Renal cortex interstitium (tissue), 11 donors: ENCODE results near the gene APOBEC4. TPM values are rescaled to one million over a fixed set of nuclear protein-coding genes. Genes with fewer than 3 reads are reported as not detected.
"Not testable (repeated sequence)": the region's sequence is repeated elsewhere in the genome, so short reads cannot be mapped to it uniquely, and the experiment has no call there.

Experiments used
- DNase-seq, 11 donors: peaks; one replicate each; pipeline ENCODE4 v3.0.0-alpha.2; 2013; ENCODE audit warnings: low read depth in 9 of 11, low spot score in 4 of 11; ENCODE audit errors: extremely low read depth in 1 of 11
- polyA plus RNA-seq, 3 donors: library from polyadenylated mRNA; unstranded; fragments of 120-200 nt; gene quantifications; one replicate each; pipeline ENCODE4 v1.2.1, GENCODE V29; 2013; ENCODE audit not compliant: insufficient read length in 3 of 3

Gene APOBEC4
- polyA plus RNA-seq, 3 donors: not detected

DNA sequence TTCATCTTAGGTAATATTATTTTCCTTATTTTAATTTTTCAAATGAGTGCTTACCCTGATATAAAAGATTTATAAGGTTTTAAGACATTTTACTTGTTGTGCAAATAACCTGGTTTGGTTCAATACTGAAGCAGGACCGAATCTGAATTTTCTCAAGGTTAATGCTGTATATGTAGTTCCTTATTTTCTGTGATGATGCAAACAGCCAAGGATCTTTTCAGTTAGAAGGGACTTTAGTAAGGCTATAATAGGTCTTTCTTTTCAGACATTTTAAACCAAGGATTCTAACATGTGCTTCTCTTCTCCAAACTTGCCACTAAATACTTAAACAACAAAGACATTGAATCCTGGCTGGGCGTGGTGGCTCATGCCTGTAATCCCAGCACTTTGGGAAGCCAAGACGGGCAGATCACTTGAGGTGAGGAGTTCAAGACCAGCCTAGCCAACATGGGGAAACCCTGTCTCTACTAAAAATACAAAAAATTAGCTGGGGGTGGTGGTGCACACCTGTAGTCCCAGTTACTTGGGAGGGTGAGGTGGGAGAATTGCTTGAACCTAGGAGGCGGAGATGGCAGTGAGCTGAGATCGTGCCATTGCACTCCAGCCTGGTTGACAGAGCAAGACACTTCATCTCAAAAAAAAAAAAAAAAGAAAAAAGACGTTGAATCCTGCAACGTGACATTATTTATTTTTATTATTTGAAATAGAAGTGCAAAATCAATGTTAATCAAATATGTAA lies 14.3 kb downstream of the APOBEC4 start:
- no peak for DNase-seq

DNA sequence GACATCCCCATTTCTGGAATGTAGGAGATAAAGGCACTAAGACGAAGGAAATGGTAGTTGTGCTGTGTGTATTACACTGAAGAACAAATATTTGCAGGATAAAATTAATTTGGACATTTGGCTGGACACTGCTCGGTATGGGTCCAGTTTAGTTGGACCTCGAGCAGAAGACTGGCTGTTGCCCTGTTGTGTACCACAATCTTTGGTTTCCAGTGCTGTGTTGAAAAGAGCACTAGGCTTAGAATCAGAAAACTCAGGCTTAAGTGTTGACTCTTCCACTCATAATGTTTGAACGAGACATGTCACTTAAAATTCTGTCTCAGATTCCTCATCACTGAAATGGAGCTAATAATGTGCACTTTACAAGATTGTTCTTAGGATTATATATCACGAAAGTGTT lies 16.3 kb downstream of the APOBEC4 start:
- no peak for DNase-seq

DNA sequence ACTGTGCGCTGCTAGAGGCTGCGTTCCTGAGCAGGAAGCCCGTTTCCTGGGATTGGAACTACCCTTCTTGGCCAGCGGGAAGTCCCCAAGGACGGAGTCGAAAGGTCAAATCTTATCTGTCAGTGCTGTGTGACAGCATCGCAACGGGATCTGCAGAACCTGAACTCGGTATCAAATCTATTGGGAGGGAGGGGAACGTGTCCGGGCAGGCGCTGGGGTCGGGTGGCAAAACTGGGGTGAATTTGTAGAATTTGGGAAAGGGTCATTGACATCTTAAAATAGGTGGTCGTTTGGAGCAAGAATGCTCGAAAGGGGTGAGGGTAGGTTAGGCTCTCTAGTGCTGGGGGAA lies 16.8 kb downstream of the APOBEC4 start:
- no peak for DNase-seq

DNA sequence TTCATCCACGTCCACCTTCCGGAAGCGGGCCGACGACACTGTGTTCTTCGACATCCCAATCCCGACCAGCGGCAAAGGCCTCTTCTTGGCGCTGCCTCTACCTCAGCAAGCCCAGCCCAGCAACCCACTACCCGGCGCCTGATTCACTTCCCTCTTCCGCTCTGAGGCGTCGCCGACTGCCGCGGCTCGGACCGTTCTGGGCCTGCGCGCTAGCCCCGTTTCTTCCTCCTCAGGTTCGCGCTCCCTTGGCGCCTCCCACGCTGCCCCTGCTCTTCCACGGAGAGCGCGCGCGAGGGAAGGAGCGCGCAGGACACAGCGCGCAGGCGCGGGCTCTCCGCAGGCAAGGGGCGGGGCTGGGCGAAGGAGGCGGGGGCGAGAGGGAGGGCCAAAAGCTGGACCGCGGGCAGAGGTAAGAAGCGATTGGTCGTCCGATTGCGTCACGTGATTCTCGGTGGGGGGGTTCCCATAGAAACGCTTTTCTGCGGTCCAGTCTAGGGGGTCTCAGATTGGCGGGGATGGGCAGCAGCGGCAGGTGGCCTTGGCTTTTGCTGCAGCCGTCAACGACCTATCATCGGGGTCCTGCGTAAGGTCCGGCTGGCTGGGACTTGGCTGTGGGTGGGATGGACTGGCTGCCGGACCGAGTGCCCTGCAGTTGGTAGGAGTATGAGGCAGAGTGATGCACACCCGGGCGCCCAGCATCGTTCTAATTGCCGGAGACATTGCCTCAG lies 17.3 kb downstream of the APOBEC4 start, which contains the start of gene ARPC5:
Gene ARPC5 (minus strand): TSS at position 178 of the 728 bp plus-strand sequence. CDS start 124 bp downstream, at position 54.
- peak; percentile 88 to 97 (median 95) for DNase-seq

DNA sequence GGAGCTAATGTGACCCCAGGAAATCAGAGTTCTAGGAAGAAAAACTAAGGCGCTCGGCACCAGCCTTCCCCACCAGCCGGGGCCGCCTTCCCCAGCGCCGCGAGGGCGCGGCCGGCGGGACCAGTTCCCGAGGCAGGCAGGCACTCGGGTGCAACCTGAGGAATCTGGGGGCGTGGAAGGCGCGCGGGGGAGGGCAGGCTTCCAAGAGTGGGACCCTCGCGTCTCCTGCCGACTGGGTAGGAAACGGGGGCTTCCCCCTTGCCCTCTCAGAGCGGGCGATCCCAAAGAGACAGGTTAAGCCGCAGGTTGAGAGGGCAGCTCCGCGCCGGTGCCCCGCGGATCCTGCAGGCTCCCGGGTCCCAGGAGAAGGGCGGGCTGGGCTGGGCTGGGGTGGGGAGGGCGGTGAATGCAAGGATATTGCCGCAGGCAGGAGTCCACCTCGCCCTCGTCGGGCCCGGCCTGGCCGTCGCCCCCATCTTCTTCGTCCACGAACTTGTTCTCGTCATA lies 18.0 kb downstream of the APOBEC4 start:
- DNase-seq: peak in 3 of 11 donors; percentile 19 to 39 (median 21)

DNA sequence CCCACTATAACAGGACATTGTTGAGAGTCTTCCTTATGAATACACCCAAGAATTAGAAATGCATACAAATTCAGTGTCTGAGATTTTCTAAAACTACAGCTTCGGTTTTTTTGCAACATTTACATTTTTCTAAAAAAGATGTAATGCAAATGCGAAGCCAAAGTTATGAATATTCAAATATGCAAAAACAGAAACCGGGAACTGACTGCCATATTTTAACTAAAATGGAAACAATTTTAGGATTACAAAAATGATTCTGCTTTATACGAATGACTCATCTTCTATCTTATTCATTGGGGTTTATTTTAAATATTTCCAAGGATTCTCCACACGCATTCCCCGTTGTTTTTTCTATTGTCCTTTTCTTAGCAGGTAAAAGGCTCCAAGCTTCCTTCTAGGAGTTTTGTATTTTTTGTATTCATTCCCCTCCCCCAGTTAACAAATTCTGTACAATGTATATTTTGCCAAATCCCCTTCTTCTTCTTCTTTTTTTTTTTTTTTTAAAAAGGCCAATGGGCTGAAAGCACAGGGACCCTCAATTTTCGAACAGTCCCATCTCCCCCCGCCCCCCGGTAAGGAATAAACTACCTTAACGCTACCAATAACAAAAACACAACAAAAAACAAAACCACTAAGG lies 18.6 kb downstream of the APOBEC4 start:
- DNase-seq: no peak

DNA sequence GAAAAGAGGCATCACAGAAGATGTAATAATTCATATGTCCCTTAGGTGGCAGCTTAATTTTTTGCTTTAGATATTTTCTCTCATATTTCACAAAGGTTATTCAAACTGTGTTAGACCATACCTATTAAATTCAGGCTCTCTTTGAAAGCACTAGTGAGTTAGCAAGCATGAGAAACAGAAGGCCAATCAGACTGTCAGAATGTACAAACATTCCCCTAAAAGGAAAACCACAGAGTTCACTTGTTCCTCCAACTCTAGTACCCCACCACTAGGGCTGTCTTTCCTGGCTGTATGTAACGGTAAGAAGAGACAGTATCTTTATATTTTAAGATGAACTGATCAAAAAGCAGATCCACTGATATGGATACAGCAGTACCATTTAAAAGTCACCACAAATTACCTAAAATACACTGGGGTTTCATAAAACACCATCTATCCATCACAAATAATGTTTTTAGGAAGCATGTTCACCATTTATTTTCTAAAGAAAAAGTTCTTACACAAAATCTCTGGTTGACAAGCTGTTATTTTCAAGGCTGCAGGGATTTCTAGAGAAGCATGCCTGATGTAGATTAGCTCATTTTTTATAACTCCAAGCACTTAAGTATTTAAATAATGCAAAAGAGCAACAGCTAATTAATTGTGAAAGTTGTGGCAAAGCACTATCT lies 19.3 kb downstream of the APOBEC4 start:
- DNase-seq: peak in 1 of 11 donors; percentile 57

DNA sequence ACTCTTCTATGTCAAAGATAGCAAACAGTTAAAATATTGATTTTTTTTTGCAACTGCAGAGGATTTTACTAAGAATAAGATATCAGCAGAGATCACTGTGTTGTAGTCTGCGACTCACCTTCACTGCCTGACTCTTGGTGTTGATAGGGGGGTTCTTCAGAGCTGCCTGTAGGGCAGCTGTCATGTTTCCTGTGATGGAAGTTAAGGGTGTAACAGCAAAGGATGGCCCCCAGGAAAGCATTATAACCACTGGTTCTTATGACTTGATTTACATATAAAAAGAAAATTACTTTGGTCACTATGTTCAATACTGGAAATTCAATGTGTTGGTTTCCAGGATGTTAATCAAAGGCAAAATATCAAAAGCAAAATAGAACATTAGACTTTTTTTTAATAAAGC lies 20.2 kb downstream of the APOBEC4 start:
- no peak for DNase-seq

DNA sequence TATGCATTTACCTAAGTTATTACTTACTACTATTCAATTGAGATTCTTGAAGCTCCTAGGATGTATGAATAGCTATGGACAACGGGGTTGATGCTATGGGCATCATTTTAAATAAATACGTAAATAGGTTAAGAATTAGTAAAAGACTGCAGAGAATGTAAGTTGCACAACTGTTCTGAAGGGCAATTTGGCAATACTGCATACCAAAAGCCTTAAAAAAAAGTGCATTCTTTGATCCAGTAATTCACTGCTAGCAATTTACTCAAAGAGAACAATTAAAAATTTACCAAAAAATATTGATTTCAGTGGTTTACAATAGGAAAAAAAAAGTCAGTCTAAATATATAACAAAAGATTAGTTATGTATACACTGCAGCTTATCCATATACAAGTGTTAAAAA lies 21.0 kb downstream of the APOBEC4 start:
- DNase-seq: no peak

DNA sequence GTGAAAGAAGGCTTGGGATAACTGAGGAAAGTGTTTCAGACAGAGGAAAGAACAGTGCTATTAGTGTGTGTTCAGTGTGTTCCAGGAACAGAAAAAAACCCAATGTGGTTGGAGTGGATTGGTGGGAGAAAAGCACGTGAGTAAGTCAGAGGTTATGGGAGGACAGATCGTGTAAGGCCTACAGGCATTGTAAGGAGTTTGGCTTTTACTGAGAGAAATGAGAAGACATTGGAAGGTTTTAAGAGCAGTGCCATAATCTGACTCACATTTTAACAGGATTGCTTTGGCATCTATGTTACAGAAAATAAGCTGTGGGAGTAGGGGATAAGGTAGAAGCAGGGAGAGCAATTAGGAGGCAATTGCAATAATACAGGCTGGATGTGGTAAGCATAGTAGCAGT lies 22.4 kb downstream of the APOBEC4 start:
- DNase-seq: no peak

DNA sequence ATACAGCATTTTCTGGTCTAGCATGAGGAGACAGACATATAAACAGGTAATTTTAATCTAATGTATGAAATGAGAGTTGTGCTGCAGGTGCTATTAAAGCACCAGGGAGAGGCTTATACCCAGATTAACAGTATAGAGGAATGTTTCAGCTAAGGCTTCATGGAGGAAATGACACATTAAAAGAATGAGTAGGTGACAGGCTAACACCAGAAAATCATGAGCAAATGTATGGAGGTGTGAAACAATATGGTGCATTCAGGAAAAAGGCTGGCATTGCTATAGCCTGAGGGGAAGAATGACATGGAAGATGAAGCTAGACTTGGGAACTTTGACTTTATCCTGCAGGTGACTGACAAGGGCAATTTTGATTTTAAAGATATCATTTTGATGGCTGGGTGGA lies 24.6 kb downstream of the APOBEC4 start:
- no peak for DNase-seq

DNA sequence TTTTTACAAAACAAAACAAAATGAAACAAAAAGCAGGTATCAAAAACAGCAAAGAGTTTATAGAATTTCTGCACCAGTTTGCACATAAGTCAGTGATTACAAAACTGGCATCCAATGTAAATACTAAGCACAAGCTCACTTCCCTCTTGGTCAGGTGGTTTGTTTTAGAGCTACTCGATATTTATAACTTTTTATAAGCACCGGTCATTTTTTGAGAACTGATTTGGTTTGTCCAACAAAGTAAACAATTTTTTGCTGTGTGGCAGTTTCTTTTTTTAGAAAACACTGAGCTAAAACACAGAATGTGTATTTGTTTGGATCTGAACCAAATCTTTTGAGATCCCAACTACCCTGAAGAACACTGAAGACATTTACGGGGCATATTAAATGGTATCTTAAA lies 26.9 kb downstream of the APOBEC4 start:
- DNase-seq: not testable (repeated sequence)

DNA sequence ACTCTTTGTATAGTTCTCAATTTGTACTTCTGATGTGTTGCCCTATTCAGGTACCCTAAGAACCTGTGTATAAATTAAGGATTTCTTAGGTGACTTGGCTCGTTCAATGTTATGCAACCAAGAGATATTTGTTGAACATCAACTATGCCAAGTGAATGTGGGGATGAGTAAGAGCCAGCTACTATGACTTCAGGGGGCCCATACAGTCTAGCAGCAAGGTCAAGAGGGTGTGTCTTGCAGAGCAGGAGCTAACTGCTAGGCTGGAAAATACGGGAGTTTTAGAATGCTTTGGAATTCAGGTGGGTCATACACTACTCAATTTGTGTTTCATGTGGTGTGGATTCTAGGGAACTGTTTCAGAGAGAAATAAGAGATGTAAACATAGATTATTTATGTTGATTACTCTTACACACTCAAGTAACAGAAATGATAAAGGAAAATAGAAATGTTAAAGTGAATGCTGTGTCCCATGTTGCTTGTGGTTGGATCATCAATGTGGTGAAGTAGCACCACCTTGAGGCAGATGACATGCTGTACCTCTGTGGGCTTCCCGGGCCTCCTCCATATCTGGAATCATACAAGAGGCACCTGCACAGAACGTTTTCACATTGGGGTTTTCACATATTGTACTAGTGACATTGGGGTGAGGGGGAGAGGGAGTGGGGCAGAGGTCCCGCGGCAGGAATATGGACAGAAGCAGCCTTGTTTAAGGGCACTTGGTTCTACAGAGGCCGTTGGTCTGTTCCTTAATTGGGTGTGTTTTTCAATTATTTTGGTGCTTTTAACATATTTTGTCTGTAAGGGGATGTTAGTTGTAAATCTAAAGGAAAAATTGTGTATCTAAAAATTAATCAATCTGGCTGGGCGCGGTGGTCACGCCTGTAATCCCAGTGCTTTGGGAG lies 30.0 kb downstream of the APOBEC4 start:
- DNase-seq: peak in 7 of 11 donors; percentile 46 to 70 (median 56)

DNA sequence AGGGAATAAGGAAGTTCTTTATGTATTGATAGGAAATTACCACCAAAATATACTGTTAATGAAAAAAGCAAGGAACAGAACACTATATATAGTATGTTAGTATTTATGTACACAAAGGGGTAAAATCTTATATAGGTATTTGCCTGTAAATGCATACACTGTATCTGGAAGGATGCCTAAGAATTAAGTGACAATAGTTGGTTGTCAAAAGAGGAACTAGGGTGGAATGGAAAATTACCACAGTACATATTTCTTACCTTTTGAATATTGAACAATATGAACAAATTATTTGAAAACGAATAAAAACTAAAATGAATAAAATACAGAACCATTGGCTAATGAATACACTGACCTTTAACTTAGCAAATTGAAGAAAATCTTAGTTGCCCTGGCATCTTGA lies 31.1 kb downstream of the APOBEC4 start:
- no peak for DNase-seq

DNA sequence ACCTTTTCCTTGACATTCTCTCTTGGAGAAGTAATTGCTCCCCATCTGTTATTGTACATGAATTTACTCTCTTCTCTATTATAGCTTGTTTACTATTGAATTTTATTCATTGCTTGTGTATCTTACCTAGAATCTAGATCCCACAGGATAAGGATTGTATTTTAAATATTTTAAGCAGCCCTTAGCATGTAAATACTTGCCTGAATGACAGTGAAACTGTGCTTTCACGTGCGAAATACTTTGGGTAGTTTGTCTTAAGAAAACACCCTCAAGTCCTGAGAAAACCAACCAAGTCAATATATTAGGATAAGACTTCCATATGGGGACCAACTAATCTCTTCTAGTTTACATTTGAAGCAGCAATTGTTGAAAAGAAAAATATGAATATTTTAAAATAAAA lies 32.8 kb downstream of the APOBEC4 start:
- DNase-seq: no peak

DNA sequence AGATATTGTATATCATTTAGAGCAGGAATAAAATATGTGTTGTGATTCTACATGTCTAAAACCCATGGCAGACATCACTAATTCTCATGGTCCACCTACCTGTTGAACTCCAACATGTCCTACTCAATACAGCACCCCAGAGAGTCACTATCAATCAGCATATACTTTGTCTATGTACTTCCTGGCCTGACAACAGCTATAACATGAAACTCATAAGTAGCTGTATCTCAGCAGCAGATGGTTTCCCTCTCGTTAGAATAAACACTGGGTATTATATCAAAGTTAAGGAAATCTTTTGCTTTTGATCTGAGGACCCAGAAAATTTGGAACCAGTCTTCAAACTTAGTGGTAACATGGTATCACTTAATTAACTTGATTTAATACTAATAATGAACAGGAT lies 33.3 kb downstream of the APOBEC4 start:
- DNase-seq: no peak

DNA sequence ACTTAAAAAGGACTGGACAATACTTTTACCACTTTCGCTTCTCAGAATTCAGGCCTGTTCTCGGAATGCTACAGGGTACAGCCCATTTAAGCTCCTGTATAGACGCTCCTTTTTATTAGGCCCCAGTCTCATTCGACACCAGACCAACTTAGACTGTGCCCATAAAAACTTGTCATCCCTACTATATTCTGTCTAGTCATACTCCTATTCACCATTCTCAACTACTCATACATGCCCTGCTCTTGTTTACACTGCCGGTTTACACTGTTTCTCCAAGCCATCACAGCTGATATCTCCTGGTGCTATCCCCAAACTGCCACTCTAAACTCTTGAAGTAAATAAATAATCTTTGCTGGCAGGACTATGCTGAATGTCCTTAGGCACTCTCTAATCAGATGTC lies 34.9 kb downstream of the APOBEC4 start:
- not testable (repeated sequence) for DNase-seq

DNA sequence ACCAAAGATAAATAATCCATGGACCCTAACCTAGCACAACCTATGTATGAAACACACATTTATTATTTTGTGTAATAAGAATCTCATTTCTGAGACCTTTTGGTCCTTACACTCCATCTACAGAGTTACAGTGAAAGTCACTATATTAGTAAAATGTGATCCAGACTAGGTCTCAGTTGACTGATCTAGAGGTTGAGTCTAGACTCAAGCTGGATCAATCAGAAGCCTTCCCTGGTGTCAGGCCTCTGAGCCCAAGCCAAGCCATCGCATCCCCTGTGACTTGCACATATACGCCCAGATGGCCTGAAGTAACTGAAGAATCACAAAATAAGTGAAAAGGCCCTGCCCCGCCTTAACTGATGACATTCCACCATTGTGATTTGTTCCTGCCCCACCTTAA lies 40.1 kb downstream of the APOBEC4 start:
- not testable (repeated sequence) for DNase-seq
